HG02623 (cell line): ENCODE results near the gene GRN.
"Not testable (repeated sequence)": the region's sequence is repeated elsewhere in the genome, so short reads cannot be mapped to it uniquely, and the experiment has no call there.

Experiments used
- ATAC-seq: cut with Tn5 transposase; IDR thresholded peaks from one replicate; pipeline ENCODE4 v1.9.1; 2021; ENCODE audit warnings: moderate library complexity; ENCODE audit not compliant: unreplicated experiment

GRN gene

GRCh38 chr17:44321246-44322120 lies 23.6 kb upstream of the GRN start:
- ATAC-seq = no peak

- no peak for ATAC-seq
These were observed 22.7 kb upstream of the GRN start for GRCh38 chr17:44322236-44322895.

- no peak for ATAC-seq
These were observed 21.6 kb upstream of the GRN start for GRCh38 chr17:44323359-44324091.

GRCh38 chr17:44324092-44324570 lies 21.0 kb upstream of the GRN start:
- ATAC-seq = no peak

GRCh38 chr17:44324571-44325275 lies 20.4 kb upstream of the GRN start, which contains the start of gene SLC25A39:
SLC25A39 (minus strand) TSS chr17:44324823; CDS start chr17:44323562, 1,261 bp downstream.
- ATAC-seq = peak; percentile 61

GRCh38 chr17:44326861-44327444 lies 18.1 kb upstream of the GRN start:
- peak; percentile 43 for ATAC-seq

- no peak for ATAC-seq
These were observed 17.2 kb upstream of the GRN start for GRCh38 chr17:44327715-44328449.

- ATAC-seq = not testable (repeated sequence)
These were observed 15.6 kb upstream of the GRN start for GRCh38 chr17:44329516-44329915.

GRCh38 chr17:44330263-44330662 lies 14.8 kb upstream of the GRN start:
- not testable (repeated sequence) for ATAC-seq

- ATAC-seq = no peak
These were observed 13.8 kb upstream of the GRN start for GRCh38 chr17:44331249-44331760.

- ATAC-seq = no peak
These were observed 11.7 kb upstream of the GRN start for GRCh38 chr17:44333371-44333770.

GRCh38 chr17:44334315-44334714 lies 10.8 kb upstream of the GRN start:
- no peak for ATAC-seq

- ATAC-seq = no peak
These were observed 10.4 kb upstream of the GRN start for GRCh38 chr17:44334727-44335126.

GRCh38 chr17:44335564-44335963 lies 9.5 kb upstream of the GRN start:
- ATAC-seq = no peak

GRCh38 chr17:44335968-44336367 lies 9.1 kb upstream of the GRN start:
- no peak for ATAC-seq

- ATAC-seq = no peak
These were observed 6.4 kb upstream of the GRN start for GRCh38 chr17:44338702-44339101.

- not testable (repeated sequence) for ATAC-seq
These were observed 4.5 kb upstream of the GRN start for GRCh38 chr17:44340553-44340952.

GRCh38 chr17:44343510-44344209 lies 1.4 kb upstream of the GRN start:
- ATAC-seq = no peak
